Stomach smooth muscle (tissue), 2 donors: Measurements from ENCODE around the gene TNIK.

ENCODE experiments used
- H3K27ac ChIP-seq: one replicate; pipeline ENCODE4 v1.7.0; 2013; ENCODE audit warnings: mild to moderate bottlenecking, low read length, inconsistent platforms
- H3K27me3 ChIP-seq, 2 donors: one replicate each; pipeline ENCODE4 v1.7.0; 2013; ENCODE audit warnings: low read length in 2 of 2; ENCODE audit not compliant: insufficient read depth in 2 of 2, control insufficient read depth in 1 of 2
- H3K36me3 ChIP-seq, 2 donors: one replicate each; pipeline ENCODE4 v1.7.0; 2013; ENCODE audit warnings: low read length in 2 of 2; ENCODE audit not compliant: control insufficient read depth in 2 of 2, insufficient read depth in 2 of 2
- H3K4me1 ChIP-seq: one replicate; pipeline ENCODE4 v1.7.0; 2013; ENCODE audit warnings: low read length; ENCODE audit not compliant: control insufficient read depth, insufficient read depth
- H3K4me3 ChIP-seq, 2 donors: one replicate each; pipeline ENCODE4 v1.7.0; 2013; ENCODE audit warnings: low read length in 2 of 2
- H3K9ac ChIP-seq, 2 donors: one replicate each; pipeline ENCODE4 v1.7.0; 2013; ENCODE audit warnings: low read length in 2 of 2, mild to moderate bottlenecking in 1 of 2
- H3K9me3 ChIP-seq, 2 donors: one replicate each; pipeline ENCODE4 v1.7.0; 2013; ENCODE audit warnings: low read length in 2 of 2; ENCODE audit not compliant: control insufficient read depth in 2 of 2
- donor health status: healthy.
- donor health status: Pancreatic carcinoma.

Gene TNIK

DNA sequence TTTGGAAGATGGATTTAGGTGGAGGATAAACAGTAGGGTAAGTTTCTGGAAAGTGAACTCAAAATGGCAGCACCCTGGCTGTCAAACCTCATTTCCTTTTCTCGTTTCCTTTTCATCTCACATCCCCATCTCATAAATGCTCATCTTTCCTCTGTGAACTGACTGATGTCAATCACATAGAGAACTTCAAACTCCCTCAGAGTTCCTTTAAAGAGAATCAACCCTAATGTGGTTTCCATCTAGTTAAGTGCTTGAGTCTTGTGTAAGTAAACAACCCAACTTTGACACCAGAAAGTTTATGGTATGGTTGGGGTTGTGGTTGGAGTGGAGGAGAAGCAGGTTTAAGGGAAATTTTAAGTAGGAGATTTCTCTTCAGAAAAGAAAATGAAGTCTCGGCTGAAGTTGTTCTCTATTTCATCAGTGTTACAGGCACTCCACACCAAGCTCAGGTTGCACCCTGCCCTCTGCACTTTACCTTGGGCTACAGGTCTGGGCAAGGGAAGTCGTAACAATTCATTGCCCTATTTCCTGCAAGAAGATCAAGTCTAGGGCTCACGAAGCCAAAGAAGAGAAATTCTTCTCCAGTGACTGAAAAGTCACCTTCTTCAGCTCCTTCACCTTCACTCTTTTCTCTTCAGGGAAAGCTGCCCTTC is 34.4 kb upstream of the TNIK start:
- Histone ChIP-seq H3K4me1 (no peaks in the 10 kb centered on the region), H3K9ac (no peak overlapping the region), H3K9me3 (no peaks in the 10 kb centered on the region), H3K27ac (no peak overlapping the region), H3K36me3 (no peaks in the 10 kb centered on the region), H3K4me3 (no peak overlapping the region), H3K27me3 (no peaks in the 10 kb centered on the region)

DNA sequence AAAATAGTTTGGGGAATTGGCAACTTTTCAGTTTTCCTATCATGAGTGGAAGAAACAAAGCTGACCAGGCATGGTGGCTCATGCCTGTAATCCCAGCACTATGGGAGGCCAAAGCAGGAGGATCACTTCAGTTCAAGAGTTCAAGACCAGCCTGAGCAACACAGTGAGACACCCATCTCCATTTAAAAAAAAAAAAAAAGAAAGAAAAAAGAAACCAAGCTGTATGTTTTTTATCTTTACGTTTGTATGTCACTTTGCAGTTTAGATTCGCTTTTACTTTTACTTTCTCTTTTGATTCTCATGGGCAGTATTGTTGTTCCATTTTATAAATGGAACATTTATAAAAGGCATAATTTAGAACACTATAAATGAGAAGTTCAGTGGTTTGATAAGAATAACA is 31.2 kb upstream of the TNIK start:
- Histone ChIP-seq H3K9me3 (no peaks in the 10 kb centered on the region), H3K4me1 (no peaks in the 10 kb centered on the region), H3K4me3 (no peak overlapping the region), H3K27ac (no peak overlapping the region), H3K27me3 (no peaks in the 10 kb centered on the region), H3K9ac (no peak overlapping the region), H3K36me3 (no peaks in the 10 kb centered on the region)

DNA sequence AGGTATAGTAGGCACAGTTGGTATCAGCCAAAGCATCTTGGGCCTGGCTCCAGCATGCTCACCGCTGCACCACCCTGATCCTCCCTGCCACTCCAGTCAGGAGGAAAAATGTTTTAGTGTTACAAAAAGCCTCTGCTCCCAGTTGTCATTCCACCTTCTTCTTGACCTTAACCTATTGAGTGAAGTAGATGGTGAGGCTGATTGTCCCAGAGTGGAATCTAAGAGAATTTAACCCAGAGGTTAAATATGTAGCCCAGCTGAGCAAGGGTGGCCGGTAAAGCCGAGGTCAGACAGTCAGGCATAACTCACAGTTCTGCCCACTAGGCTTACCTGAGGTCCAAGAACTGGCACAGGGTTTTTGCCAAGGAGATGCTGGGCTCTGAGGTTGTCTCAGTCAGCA is 30.7 kb upstream of the TNIK start:
- Histone ChIP-seq H3K27me3 (no peaks in the 10 kb centered on the region), H3K4me3 (no peak overlapping the region), H3K9me3 (no peaks in the 10 kb centered on the region), H3K36me3 (no peaks in the 10 kb centered on the region), H3K9ac (no peak overlapping the region), H3K27ac (no peak overlapping the region), H3K4me1 (no peaks in the 10 kb centered on the region)

DNA sequence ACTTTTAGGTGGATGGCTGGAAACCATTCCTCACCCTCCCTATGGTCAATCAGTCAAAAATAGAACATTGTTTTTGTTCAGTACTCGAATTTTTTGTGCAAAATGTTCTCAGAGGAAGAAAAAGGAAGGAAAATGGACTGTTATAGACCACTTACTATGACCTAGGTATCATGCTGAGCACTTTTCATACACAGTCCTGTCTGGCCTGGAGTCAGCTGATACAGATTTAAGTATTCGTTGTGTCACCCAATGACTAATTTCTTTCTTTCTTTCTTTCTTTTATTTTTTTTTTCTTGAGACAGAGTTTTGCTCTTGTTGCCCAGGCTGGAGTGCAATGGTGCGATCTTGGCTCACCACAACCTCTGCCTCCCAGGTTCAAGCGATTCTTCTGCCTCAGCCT is 29.1 kb upstream of the TNIK start:
- H3K9ac ChIP-seq, result no peak overlapping the region
- no peaks in the 10 kb centered on the region for H3K27me3 ChIP-seq
- H3K9me3 ChIP-seq, result no peaks in the 10 kb centered on the region
- H3K36me3 ChIP-seq, result no peaks in the 10 kb centered on the region
- H3K27ac ChIP-seq, result no peak overlapping the region
- H3K4me3 ChIP-seq, result no peak overlapping the region
- H3K4me1 ChIP-seq, result no peaks in the 10 kb centered on the region

DNA sequence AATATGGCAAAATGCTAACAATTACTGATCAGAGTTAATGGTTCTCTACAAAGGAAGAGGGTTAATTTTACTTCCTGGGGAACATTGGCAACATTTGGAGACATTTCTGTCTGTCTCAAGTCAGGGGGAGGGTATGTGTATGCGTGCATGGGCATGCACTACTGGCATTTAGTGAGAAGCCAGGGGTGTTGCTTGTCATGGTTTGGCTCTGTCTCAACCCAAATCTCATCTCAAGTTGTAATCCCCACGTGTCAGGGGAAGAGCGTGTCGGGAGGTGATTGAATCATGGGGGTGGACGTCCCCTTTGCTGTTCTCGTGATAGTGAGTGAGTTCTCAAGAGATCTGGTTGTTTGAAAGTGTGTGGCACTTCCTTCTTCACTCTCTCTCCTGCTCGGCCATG is 28.3 kb upstream of the TNIK start:
- H3K9ac ChIP-seq, result no peak overlapping the region
- no peak overlapping the region for H3K27ac ChIP-seq
- no peaks in the 10 kb centered on the region for H3K27me3 ChIP-seq
- no peaks in the 10 kb centered on the region for H3K36me3 ChIP-seq
- H3K4me3 ChIP-seq, result no peak overlapping the region
- H3K4me1 ChIP-seq, result no peaks in the 10 kb centered on the region
- no peaks in the 10 kb centered on the region for H3K9me3 ChIP-seq

DNA sequence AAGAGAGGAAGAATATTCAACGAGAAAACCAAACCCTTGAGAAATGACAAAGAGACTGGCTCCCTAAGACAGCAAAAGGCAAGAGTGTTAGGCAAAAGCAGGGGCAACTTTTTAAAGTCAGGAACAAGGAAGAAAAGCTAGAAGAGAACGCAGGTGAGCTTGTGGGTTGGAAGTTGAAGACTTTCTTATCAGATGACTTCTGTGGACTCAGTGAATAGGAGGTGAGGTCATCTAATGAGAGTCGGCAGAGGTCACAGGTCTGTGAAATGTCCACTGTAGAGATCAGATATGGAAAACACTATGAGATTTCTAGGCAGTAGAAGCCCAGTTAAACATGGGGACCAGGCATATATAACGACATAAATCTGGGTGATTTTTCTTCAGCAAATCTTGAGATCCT is 27.2 kb upstream of the TNIK start:
- H3K9me3 ChIP-seq, result no peaks in the 10 kb centered on the region
- no peak overlapping the region for H3K27ac ChIP-seq
- no peaks in the 10 kb centered on the region for H3K4me1 ChIP-seq
- H3K9ac ChIP-seq, result no peak overlapping the region
- H3K4me3 ChIP-seq, result no peak overlapping the region
- H3K27me3 ChIP-seq, result no peaks in the 10 kb centered on the region
- no peaks in the 10 kb centered on the region for H3K36me3 ChIP-seq

DNA sequence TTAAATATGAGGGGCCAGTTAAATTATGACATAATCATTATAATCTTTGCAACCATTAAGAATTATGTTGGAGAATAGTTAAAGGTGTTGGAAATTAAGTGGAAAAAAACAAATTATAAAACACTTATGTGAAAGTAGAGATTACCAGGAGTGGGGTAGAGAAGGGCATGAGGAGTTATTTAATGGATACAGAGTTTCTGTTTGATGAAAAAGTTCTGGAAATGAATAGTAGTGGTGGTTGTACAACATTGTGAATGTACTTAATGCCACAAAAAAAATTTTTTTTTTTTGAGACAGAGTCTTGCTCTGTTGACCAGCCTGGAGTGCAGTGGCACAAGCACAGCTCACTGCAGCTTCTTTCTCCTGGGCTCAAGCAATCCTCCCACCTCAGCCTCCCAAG is 25.1 kb upstream of the TNIK start:
- H3K27me3 ChIP-seq, result no peaks in the 10 kb centered on the region
- H3K4me1 ChIP-seq, result no peaks in the 10 kb centered on the region
- no peaks in the 10 kb centered on the region for H3K36me3 ChIP-seq
- no peaks in the 10 kb centered on the region for H3K9me3 ChIP-seq
- no peak overlapping the region for H3K9ac ChIP-seq
- no peak overlapping the region for H3K27ac ChIP-seq
- no peak overlapping the region for H3K4me3 ChIP-seq

GRCh38 chr3:171481011-171481410 is 20.8 kb upstream of the TNIK start:
- Histone ChIP-seq H3K27ac (no peak overlapping the region), H3K36me3 (no peaks in the 10 kb centered on the region), H3K4me3 (no peak overlapping the region), H3K27me3 (no peaks in the 10 kb centered on the region), H3K9ac (no peak overlapping the region), H3K9me3 (no peaks in the 10 kb centered on the region), H3K4me1 (no peaks in the 10 kb centered on the region)

GRCh38 chr3:171480526-171480925 is 20.3 kb upstream of the TNIK start:
- no peak overlapping the region for H3K9ac ChIP-seq
- H3K27ac ChIP-seq, result no peak overlapping the region
- no peaks in the 10 kb centered on the region for H3K36me3 ChIP-seq
- no peaks in the 10 kb centered on the region for H3K9me3 ChIP-seq
- no peaks in the 10 kb centered on the region for H3K27me3 ChIP-seq
- no peaks in the 10 kb centered on the region for H3K4me1 ChIP-seq
- no peak overlapping the region for H3K4me3 ChIP-seq

GRCh38 chr3:171476532-171477102 is 16.4 kb upstream of the TNIK start:
- no peaks in the 10 kb centered on the region for H3K9me3 ChIP-seq
- H3K4me1 ChIP-seq, result no peaks in the 10 kb centered on the region
- H3K9ac ChIP-seq, result no peak overlapping the region
- H3K27ac ChIP-seq, result no peak overlapping the region
- no peaks in the 10 kb centered on the region for H3K27me3 ChIP-seq
- H3K36me3 ChIP-seq, result no peaks in the 10 kb centered on the region
- no peak overlapping the region for H3K4me3 ChIP-seq

GRCh38 chr3:171472552-171472951 is 12.3 kb upstream of the TNIK start:
- Histone ChIP-seq H3K36me3 (no peaks in the 10 kb centered on the region), H3K27me3 (no peaks in the 10 kb centered on the region), H3K4me3 (no peak overlapping the region), H3K9me3 (no peaks in the 10 kb centered on the region), H3K27ac (no peak overlapping the region), H3K4me1 (no peaks in the 10 kb centered on the region), H3K9ac (no peak overlapping the region)
